Bronchial epithelial cell (primary cell): ENCODE results near the gene HERC3. TPM values are rescaled to one million over a fixed set of nuclear protein-coding genes. Genes with fewer than 3 reads are reported as not detected.
"Not testable (repeated sequence)": the region's sequence is repeated elsewhere in the genome, so short reads cannot be mapped to it uniquely, and the experiment has no call there.

ENCODE experiments used
- DNase-seq: peaks from one replicate; pipeline ENCODE4 v3.0.0-alpha.2; 2010; ENCODE audit warnings: low read depth
- FAIRE-seq: peaks from 2 replicates; lab custom pipeline; 2011; peaks lifted over from hg19 to GRCh38; lab: Jason Lieb, UNC
- H3K27me3 ChIP-seq: 2 replicates; pipeline ENCODE4 v1.5.1; 2011; ENCODE audit warnings: low read length; ENCODE audit not compliant: control insufficient read depth, insufficient read depth
- H3K36me3 ChIP-seq: 2 replicates; pipeline ENCODE4 v1.5.1; 2011; ENCODE audit warnings: low read length; ENCODE audit not compliant: control insufficient read depth, insufficient read depth
- H3K4me3 ChIP-seq: 2 replicates; pipeline ENCODE4 v1.5.1; 2011; ENCODE audit warnings: mild to moderate bottlenecking, low read depth, low read length, control low read depth
- total RNA-seq: library from RNA; depleted of rRNA; stranded (reverse); fragments of >200 nt; gene quantifications from 2 replicates; pipeline ENCODE4 v1.2.1, GENCODE V29; 2014
- TF ChIP-seq, protein P1 (sequence below): IDR thresholded peaks from 2 replicates; pipeline ENCODE4 v1.5.1; 2011; ENCODE audit warnings: mild to moderate bottlenecking, moderate library complexity, low read length, control low read depth, inconsistent platforms; ENCODE audit not compliant: insufficient read depth, severe bottlenecking

Gene HERC3
- total RNA-seq, 1 donor from 2014 or later = 25.3 TPM

DNA sequence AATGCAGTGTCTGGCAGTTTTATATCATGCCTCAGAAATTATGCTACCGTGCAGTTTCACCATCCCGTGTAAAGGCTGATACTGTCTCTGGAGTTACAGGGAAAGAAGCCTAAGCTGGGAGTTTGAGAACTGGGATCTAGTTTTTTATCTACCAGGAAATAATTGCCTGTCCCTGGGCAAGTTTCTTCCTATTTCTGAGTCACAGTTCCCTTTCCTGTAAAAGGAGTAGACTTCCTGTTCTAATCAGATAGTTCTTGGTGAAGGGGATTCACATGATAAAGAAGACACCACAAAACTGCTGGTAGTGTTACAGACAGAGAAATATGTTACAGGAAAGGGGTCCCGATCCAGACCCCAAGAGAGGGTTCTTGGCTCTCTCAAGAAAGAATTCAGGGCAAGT lies 17.1 kb downstream of the HERC3 start:
- DNase-seq = peak; percentile 75
- Histone ChIP-seq H3K27me3 (no peaks in the 10 kb centered on the region), H3K36me3 (peaks cover 3% of the 10 kb centered on the region), H3K4me3 (no peak overlapping the region)
- TF ChIP-seq, protein P1, sequence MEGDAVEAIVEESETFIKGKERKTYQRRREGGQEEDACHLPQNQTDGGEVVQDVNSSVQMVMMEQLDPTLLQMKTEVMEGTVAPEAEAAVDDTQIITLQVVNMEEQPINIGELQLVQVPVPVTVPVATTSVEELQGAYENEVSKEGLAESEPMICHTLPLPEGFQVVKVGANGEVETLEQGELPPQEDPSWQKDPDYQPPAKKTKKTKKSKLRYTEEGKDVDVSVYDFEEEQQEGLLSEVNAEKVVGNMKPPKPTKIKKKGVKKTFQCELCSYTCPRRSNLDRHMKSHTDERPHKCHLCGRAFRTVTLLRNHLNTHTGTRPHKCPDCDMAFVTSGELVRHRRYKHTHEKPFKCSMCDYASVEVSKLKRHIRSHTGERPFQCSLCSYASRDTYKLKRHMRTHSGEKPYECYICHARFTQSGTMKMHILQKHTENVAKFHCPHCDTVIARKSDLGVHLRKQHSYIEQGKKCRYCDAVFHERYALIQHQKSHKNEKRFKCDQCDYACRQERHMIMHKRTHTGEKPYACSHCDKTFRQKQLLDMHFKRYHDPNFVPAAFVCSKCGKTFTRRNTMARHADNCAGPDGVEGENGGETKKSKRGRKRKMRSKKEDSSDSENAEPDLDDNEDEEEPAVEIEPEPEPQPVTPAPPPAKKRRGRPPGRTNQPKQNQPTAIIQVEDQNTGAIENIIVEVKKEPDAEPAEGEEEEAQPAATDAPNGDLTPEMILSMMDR = no peak
- no peak for FAIRE-seq

DNA sequence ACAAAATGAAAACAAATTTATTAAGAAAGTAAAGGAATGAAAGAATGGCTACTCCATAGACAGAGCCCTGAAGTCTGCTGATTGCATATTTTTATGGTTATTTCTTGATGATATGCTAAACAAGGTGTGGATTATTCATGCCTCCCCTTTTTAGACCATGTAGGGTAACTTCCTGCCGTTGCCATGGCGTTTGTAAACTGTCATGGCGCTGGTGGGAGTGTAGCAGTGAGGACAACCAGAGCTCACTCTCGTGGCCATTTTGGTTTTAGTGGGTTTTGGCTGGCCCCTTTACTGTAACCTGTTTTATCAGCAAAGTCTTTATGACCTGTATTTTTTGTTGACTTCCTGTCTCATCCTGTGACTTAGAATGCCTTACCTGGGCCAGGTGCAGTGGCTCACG lies 17.5 kb downstream of the HERC3 start:
- not testable (repeated sequence) for DNase-seq, H3K4me3 ChIP-seq, H3K36me3 ChIP-seq, FAIRE-seq, H3K27me3 ChIP-seq

DNA sequence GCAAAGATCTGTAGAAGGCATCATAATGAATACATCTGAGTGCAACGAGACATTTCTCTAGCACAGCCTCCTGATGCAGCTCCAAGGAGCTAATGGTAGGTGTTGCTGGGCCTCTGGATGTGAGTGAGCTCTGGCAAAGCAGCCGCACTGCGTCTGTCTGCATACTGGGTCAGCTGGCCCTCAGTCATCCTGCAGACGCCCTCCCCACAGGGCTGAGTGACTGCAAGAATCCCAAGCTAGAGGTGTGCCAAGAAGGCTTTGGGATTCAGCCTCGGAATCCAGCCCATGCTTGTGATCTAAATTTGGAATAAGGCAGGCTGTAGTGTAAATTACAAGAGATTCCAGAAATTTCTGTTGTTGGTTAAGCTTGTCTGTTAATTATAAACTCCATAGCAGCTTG lies 18.5 kb downstream of the HERC3 start:
- FAIRE-seq = no peak

DNA sequence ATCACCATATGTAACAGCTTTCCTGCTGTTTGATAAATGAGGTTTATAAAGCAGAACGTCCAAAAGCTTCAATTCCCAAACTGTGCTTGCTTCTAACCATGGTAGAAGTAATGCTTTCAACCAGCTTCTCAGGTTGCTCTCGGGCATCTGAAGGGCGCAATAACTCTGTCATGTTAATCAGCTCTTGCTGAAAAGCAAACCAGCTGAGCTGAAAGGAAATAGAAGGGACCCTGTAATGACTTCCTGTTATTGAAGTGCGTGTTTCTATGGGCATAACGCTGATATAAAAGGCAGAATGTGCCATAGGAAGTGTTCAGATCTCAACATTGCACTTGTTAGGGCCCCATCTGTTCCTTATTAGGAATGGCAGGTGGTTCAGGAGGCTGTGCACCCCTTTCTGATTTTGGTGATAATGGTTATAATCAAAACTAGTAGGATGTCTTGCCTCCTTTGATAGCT lies 21.2 kb downstream of the HERC3 start:
- no peak for FAIRE-seq
- no peaks in the 10 kb centered on the region for H3K27me3 ChIP-seq
- H3K4me3 ChIP-seq = no peak overlapping the region
- TF ChIP-seq, protein P1 = no peak
- peak; percentile 55 for DNase-seq
- H3K36me3 ChIP-seq = no peaks in the 10 kb centered on the region

More for the DNA sequence above, 18.5 kb downstream of the HERC3 start:
- DNase-seq = no peak
- H3K36me3 ChIP-seq = peaks cover 3% of the 10 kb centered on the region
- no peak overlapping the region for H3K4me3 ChIP-seq
- no peaks in the 10 kb centered on the region for H3K27me3 ChIP-seq
- TF ChIP-seq, protein P1 = no peak

DNA sequence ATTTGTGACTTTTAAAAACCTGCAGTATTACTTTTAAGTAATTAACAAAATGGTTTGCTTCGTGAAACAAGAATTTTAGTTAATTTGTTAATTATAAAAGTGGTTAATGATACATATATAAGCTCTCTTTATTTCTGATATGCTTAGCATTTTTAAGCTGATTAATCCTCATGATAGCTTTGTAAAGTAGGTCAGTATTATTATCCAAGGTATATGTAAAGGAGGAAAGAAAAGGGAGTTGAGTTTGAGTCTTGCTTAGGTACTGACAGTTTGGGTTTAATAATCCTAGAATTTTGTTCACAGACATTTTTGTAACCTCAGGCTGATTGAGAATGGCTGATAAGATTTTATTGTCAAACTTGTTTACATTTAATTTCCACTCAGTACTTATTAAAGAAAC lies 21.8 kb downstream of the HERC3 start:
- DNase-seq (no peak), FAIRE-seq (no peak)
- H3K27me3 ChIP-seq = no peaks in the 10 kb centered on the region
- TF ChIP-seq, protein P1 = no peak
- H3K36me3 ChIP-seq = no peaks in the 10 kb centered on the region
- no peak overlapping the region for H3K4me3 ChIP-seq

DNA sequence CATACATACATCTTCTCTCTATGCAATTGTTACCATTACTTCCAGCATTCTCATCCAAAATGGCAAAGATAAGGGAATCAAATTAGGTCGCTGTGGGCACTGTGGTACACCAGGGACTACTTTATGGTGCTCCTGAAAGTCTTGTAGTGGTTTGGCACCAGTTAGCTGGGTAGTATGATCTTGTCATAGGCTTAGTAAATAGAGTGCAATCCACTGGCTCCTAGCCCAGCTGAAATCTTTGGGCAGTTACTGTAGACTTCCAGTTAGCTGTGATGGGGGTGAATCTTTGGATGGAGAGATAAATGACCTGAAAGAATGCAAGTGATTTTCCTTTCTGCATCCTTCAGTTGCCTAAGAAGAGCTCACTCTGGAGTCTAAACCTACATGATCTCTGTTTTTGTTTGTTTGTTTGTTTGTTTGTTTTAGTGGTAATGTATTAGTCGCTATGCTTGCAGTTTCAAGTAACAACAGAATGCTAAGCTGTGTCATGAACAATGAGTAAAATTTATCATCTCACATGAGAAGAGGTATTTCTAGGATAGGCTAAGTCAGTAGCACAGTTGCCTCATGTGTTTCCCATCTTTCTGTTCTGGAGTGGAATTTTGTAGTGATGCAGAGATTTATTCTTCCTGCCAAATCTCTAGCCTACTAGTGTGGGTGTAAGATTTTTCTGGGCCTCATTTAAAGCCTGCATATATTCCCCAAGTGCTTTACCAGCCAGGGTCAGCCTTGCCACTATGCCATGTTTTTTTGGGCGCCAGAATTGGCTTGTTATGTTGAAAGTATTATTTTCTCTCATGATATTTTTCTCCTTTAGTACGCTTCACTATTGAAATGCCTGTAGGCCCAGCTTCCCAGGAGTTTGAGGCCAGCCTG lies 24.2 kb downstream of the HERC3 start:
- FAIRE-seq (peak; percentile 36), DNase-seq (peak; percentile 80)
- Histone ChIP-seq H3K36me3 (no peaks in the 10 kb centered on the region), H3K4me3 (no peak overlapping the region), H3K27me3 (no peaks in the 10 kb centered on the region)
- TF ChIP-seq, protein P1 = no peak
